Muscle of arm (tissue), 14 donors: ENCODE results near the gene PRR3. TPM values are rescaled to one million over a fixed set of nuclear protein-coding genes. Genes with fewer than 3 reads are reported as not detected.
"Not testable (repeated sequence)": the region's sequence is repeated elsewhere in the genome, so short reads cannot be mapped to it uniquely, and the experiment has no call there.

ENCODE experiments used
- DNase-seq: peaks from one replicate; pipeline ENCODE4 v3.0.0-alpha.2; 2013
- long read RNA-seq, 11 donors: transcript quantifications; one replicate each; lab custom pipeline, GENCODE V29; 2026
- polyA plus RNA-seq, 12 donors: library from polyadenylated mRNA; unstranded; fragments of 120-200 nt; gene quantifications; one replicate each; pipeline ENCODE4 v1.2.1, GENCODE V29; 2013; ENCODE audit not compliant: insufficient read length in 12 of 12

PRR3 gene, protein sequence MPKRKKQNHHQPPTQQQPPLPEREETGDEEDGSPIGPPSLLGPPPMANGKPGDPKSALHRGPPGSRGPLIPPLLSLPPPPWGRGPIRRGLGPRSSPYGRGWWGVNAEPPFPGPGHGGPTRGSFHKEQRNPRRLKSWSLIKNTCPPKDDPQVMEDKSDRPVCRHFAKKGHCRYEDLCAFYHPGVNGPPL
- polyA plus RNA-seq: 10 to 100 TPM in 11 of 12 donors, not detected in 1; 14.5 to 33.7 (median 22.0) TPM
- long read RNA-seq, donor 1, partial matches to known transcripts: 0 of 7 reads
- long read RNA-seq, donor 1, other reads (novel, unspliced or antisense): 0 of 7 reads
- long read RNA-seq, donor 2, partial matches to known transcripts: 5 of 21 reads
- long read RNA-seq, donor 2, other reads (novel, unspliced or antisense): 5 of 21 reads
- long read RNA-seq, donor 3, partial matches to known transcripts: 0 of 1 reads
- long read RNA-seq, donor 3, other reads (novel, unspliced or antisense): 0 of 1 reads
- long read RNA-seq, donor 4, partial matches to known transcripts: 0 of 3 reads
- long read RNA-seq, donor 4, other reads (novel, unspliced or antisense): 0 of 3 reads
- long read RNA-seq, donor 5, partial matches to known transcripts: 36 of 63 reads
- long read RNA-seq, donor 5, other reads (novel, unspliced or antisense): 23 of 63 reads
- long read RNA-seq, donor 6, partial matches to known transcripts: 0 of 6 reads
- long read RNA-seq, donor 6, other reads (novel, unspliced or antisense): 0 of 6 reads
- long read RNA-seq, donor 7, partial matches to known transcripts: 0 of 1 reads
- long read RNA-seq, donor 7, other reads (novel, unspliced or antisense): 0 of 1 reads
- long read RNA-seq, donor 8, transcript PRR3-201 (3 exons, 1,797 nt): major isoform, 5 of 6 reads
- long read RNA-seq, donor 8, partial matches to known transcripts: 0 of 6 reads
- long read RNA-seq, donor 8, other reads (novel, unspliced or antisense): 0 of 6 reads
- long read RNA-seq, donor 9, partial matches to known transcripts: 0 of 9 reads
- long read RNA-seq, donor 9, other reads (novel, unspliced or antisense): 0 of 9 reads
- long read RNA-seq, donor 10, partial matches to known transcripts: 0 of 1 reads
- long read RNA-seq, donor 10, other reads (novel, unspliced or antisense): 0 of 1 reads
- long read RNA-seq, donor 11, partial matches to known transcripts: 0 of 3 reads
- long read RNA-seq, donor 11, other reads (novel, unspliced or antisense): 0 of 3 reads

DNA sequence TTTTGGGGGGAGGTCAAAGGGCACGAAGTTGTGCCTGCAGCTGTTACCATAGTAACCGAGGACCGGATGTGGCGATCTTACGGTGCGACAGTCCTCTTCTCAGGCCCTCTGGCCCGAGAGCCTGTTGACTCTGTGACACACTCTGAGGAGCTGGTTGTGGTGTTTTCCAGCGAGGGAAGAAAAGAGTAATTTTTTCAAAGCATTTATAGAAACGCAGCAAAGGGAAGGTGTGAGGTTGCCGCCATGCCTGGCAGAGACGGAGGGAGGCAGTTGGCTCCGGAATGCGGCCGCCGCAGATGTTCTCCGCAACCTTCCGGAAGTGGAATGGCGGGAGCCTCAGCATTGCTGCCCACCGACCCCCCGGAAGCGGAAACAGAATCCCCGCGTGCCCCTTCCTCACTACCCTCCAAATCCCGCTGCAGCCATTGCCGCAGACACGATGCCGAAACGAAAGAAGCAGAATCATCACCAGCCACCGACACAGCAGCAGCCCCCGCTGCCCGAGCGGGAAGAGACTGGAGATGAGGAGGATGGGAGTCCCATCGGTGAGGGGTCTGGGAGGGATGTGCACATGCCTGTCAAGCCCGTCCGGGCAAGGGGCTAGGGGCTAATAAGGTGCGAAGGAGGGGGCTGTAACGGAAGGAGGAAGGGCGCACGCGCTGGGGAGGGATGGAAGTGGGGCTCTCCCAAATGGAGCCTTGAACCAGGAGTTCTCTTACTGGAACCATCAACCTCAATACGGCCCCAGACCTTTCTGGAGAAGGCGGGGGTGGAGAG lies at the start of gene PRR3:
PRR3 (plus strand) TSS at position 390 of the 777 bp plus-strand sequence; CDS start at position 440, 50 bp downstream.
- peak; percentile 94 for DNase-seq

DNA sequence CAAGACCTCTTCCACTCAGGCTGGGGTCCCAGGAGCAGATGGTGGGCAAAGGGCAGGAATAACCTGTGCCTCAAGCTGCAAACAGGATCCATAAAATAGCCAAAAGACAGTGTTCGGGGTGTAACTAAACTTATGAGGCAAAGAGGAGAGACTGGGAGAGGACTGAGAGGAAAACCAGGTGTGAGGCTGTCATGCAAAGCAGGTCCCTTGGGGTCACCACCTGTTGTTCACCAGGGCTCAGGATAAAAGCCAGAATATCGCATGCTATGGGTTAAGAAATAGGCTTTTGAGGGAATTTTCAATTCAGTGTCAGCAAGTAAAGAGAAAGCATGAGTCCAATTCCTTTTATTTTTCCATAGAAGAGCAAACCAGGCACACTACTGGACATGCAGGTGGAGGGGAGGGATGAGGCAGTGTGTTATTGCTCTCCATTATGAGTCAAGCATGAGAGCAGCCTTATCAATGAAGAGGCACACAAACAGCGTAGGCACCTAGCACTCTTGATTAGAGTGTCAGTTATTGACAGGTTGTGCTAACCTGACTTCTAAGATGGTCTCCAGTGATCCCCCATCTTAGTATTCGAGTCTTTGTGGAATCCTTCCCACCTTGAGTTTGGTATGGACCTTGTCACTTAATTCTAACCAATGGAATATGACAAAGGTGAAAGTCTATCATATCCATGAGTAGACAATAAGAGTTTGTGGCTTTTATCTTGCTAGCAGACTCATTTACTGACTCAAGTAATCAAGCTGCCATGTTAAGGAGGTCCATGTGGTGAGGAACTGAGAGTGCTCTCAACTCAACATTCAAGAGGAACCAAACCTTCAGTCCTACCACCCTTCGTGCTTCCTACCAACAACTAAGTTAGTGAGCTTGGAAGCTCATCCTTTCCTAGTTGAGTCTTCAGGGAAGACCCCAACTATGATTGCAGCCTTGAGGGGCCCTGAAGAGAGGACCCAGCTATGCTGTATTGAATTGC lies 49.0 kb upstream of the PRR3 start:
- no peak for DNase-seq

DNA sequence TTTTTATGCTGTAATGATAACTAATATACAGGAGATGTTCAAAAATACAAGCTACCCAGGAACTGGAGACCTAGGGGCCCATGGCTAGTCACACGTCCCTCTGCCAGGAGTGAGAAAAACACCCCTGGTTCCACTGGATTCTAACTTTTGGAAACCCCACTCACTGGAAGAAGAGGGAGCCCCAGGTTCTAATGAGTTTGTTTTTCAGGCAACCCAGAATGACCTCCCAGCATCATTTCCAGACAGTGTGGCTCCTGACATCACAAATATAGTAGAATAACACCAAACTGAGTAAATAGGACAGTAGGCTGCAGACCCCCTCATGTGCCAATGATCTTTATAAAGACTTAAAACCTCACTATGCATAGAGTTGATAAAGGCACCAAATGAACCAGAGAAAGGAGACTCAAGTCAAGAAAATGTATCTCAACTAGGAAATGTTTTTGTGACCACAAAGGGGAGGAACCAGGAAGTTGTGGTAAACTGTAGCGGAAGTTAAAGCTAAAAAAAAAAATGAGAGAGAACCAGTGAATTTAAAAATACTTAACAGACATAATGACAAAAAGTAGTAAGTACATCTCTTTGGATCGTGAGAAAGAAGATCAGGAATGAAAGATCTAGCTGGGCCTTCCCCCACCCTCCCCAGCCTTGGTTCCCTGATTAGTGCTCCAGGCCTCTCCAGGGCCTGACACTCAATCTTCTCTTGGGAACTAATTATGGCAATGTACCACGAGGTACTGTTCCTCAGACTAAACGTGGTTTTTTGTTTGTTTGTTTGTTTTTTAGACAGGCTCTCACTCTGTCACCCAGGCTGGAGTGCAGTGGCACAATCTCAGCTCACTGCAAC lies 48.0 kb upstream of the PRR3 start:
- DNase-seq: no peak

DNA sequence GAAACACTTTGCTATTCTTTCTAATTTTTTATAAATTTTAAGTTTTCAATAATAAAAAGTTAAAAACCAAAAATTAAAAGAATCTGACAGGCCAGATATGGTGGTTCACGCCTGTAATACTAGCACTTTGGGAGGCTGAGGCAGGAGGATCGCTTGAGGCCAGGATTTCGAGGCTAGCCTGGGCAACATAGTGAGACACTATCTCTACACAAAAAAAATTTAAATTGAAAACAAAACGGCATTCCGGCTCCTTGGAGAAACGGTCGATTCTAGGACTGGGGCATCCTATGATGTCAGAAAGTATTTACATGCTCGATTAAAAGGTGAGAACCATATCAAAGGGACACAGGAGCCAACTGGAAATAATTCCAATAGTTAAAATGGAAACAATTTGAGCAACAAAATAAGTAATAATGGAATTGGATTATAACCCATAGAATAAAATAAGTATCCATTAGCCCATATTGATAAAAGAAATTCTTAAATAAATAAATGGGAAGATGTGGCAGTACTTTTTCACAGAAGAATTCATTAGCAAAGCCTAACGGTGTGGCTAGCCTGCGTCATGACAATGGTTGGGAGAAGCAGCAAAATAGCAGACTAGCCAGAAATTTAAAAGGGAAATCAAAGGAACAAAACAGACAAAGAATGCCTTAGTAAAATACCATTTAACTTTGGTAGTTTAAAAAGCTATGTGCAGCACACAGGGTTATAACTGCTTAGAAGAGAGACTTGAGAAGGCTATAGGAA lies 46.5 kb upstream of the PRR3 start:
- no peak for DNase-seq

DNA sequence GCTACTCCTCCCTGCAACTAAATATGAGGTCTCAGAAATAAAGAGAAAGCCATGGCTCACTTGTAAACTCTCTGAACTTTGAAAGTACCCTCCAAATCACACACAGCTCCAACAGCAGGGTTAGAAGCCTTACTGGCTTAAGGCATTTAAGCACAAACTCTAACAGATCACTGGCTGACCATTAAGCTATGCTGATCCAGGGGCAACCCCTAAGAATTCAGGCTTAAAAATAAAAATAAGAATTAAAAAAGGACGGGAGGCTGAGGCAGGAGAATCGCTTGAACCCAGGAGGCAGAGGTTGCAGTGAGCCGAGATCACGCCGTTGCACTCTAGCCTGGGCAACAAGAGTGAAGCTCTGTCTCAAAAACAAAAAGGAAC lies 45.9 kb upstream of the PRR3 start:
- DNase-seq: no peak

DNA sequence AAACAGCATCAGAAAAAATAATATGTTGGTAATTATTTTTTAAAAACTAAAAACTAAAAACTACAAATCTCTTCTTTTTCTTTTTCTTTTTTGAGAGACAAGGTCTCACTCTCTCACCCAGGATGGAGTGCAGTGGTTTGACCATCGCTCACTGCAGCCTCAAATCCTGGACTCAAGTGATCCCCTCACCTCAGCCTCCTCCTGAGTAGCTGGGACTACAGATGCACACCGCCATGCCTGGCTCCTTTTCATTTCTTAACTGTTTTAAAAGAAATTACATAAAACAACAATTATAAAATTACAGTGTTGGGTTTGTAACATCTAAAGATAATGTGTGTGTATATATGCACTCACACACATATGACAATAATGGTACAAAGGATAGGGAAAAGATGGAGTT lies 43.6 kb upstream of the PRR3 start:
- no peak for DNase-seq

DNA sequence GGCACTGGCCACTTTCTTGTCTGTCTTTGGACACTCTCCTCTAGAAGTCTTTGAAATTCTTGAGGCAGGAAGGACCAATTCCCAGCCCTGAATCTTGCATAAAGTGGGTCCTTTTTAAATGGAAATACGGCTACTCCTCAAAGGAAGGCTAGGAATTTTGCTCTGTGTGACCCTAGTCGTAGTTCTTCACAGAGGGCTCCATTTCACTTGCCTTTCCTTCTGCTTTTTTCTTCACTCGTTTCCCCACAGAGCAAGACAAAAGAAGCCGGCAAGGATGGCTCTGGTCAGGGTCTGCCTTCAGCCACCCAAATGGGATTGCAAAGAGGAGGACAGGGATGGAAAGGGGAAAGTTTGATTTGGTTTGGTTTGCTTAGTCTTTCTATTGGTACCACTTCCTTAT lies 42.0 kb upstream of the PRR3 start:
- no peak for DNase-seq

DNA sequence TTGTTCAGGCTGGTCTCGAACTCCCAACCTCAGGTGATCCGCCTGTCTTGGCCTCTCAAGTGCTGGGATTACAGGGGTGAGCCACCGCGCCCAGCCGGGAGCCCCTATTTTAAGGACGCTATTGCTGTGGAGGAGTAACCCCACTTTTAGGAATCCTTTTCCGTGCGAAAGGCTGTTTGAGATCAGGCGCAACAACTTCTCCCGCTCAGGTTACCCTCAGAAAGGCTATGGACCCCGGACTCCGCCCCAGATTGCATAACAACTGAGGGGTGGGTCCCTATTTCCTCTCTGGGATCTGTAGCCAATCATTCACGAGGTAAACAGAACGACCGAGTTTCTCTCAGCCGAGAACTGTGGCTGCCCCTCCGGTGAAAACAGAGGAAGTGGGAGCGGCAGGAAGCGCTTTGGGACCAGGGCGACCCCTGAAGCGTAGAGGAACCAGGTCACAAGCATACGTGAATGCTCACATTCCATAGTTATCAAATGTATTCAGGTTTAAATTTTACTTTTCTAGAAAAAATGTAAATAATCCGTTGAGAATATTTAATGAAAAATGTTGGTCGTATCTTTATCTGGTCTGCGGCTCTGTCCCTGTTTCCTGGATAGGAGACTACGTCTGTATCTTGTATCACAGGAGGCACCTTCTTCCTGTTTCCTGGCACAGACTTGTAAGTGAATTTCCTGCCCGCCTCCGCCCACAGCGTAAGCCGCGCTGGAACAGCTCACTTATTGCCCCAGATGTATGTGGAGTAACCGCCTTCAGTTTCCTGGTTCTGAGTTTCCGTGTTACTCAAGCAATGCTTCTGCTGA lies 40.9 kb upstream of the PRR3 start:
- DNase-seq: peak; percentile 86

DNA sequence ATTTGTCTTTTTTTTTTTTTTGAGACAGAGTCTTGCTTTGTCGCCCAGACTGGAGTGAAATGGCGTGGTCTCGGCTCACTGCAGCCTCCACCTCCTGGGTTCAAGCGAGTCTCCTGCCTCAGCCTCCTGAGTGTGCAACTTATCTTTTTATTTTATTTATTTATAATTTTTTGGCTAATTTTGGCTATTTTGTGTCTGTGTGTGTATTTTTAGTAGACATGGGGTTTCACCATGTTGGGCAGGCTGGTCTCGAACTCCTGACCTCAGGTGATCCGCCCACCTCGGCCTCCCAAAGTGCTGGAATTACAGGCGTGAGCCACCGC lies 40.4 kb upstream of the PRR3 start:
- DNase-seq: not testable (repeated sequence)

DNA sequence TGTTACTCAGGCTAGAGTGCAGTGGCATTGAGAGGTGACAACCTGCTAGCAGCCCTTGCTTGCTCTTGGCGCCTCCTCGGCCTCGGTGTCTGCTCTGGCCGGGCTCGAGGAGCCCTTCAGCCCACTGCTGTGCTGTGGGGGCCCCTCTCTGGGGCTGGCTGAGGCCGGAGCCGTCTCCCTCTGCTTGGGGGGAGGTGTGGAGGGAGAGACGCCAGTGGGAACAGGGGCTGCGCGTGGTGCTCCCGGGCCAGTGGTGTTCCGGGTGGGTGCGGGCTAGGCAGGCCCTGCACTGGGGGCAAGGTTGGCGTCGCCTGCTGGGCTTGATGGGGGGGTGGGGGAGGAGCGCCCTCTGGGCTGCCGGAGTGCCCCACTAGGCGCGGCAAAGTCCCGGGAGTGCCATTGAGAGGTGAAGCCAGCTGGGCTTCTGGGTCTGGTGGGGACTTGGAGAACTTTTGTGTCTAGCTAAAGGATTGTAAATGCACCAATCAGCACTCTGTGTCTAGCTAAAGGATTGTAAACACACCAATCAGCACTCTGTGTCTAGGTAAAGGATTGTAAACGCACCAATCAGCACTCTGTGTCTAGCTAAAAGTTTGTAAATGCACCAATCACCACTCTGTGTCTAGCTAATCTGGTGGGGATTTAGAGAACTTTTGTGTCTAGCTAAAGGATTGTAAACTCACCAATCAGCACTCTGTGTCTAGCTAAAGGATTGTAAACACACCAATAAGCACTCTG lies 39.2 kb upstream of the PRR3 start:
- not testable (repeated sequence) for DNase-seq

DNA sequence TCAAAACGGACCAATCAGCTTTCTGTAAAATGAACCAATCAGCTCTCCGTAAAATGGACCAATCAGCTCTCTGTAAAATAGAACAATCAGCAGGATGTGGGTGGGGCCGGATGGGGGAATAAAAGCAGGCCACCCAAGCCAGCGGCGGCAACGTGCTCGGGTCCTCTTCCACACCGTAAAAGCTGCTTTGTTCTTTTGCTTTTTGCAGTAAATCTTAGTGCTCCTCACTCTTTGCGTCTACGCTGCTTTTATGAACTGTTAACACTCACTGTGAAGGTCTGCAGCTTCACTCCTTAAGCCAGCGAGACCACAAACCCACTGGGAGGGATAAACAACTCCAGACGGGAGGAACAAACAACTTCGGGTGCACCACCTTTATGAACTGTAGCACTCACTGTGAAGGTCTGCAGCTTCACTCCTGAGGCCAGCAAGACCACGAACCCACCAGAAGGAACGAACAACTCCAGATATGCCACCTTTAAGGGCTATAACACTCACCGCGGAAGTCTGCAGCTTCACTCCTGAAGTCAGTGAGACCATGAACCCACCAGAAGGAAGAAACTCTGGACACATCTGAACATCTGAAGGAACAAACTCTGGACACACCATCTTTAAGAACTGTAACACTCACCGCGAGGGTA lies 38.5 kb upstream of the PRR3 start:
- DNase-seq: not testable (repeated sequence)

DNA sequence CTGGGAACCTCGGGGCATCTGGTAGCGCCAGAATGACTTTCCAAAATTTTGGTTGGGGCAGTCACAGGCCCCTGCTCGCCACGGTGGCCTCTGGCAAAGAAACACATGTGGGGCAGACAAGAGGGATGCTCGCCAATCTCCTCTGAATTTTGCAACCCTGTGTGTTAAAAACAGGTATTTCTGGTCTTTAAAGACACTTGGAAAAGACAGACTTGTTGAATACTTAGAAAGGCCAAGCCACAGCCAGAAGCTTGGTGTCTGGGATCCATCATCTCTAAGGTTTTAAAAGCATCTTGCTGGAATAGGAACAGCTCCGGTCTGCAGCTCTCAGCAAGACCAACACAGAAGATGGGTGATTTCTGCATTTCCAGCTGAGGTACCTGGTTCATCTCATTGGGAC lies 36.6 kb upstream of the PRR3 start:
- DNase-seq: no peak

DNA sequence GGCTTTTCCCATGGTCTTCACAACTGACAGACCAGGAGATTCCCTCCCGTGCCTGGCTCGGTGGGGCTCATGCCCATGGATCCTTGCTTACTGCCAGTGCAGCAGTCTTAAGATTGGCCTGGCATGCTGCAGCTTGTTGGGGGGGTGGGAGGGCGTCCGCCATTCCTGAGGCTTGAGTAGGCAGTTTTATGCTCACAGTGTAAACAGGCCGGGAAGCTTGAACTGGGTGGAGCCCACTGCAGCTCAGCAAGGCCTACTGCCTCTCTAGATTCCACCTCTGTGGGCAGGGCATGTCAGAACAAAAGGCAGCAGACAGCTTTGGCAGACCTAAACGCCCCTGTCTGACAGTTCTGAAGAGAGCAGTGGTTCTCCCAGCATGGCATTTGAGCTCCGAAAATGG lies 36.0 kb upstream of the PRR3 start:
- not testable (repeated sequence) for DNase-seq

DNA sequence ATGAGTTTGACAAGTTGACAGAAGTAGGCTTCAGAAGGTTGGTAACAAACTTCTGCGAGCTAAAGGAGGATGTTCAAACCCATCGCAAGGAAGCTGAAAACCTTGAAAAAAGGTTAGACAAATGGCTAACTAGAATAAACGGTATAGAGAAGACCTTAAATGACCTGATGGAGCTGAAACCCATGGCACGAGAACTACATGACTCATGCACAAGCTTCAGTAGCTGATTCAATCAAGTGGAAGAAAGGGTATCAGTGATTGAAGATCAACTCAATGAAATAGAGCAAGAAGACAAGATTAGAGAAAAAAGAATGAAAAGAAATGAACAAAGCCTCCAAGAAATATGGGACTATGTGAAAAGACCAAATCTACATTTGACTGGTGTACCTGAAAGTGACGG lies 35.1 kb upstream of the PRR3 start:
- DNase-seq: not testable (repeated sequence)

DNA sequence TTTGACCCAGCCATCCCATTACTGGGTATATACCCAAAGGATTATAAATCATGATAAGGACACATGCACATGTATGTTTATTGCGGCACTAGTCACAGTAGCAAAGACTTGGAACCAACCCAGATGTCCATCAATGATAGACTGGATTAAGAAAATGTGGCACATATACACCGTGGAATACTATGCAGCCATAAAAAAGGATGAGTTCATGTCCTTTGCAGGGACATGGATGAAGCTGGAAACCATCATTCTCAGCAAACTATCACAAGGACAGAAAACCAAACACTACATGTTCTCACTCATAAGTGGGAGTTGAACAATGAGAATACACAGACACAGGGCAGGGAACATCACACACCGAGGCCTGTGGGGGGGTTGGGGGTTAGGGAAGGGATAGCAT lies 30.7 kb upstream of the PRR3 start:
- DNase-seq: not testable (repeated sequence)

DNA sequence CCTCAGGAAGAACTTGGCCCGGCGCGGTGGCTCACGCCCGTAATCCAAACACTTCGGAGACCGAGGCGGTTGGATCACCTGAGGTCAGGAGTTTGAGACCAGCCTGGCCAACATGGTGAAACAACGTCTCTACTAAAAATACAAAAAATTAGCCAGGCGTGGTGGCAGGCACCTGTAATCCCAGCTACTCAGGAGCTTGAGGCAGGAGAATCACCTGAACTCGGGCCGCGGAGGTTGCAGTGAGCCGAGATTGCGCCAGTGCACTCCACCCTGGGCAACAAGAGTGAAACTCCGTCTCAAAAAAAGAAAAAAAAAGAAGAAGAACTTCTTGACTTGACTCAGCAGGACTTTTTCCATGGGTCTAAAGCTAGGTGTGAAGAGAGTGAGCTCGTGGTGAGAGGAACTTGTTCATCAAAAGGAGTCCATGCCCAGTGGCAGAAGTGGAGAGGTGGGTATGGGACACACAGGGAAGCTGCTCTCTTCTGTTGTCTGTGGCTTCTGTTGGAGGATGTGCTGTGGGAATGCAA lies 27.7 kb upstream of the PRR3 start:
- not testable (repeated sequence) for DNase-seq
